ENCODE measurements around the gene OR2M4.
"Not testable (repeated sequence)": the region's sequence is repeated elsewhere in the genome, so short reads cannot be mapped to it uniquely, and the experiment has no call there.

OR2M4 gene

DNA sequence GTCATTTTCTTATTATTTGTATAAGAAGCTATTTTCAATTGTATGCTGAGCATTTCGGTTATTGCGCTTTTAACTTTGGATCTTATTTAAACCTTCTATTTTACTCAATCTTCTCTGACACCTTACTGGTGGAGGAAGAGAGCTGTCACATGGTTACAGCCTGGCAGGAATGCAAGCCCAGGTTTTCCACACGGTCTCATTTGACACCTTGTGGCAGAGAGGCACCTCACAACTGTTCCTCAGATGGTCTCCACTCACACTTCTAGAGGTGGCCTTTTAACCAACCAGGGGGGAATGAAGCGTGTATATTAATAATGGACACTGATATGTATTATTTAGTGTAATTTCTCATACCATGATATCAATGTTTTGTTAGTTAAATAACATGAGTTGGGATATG is 37.0 kb downstream of the OR2M4 start:
- H3K4me1 ChIP-seq (ENCODE audit: control insufficient read depth, insufficient read depth, low read length): no peaks in the 10 kb centered on the region
- peaks cover 16% of the 10 kb centered on the region for H3K9me3 ChIP-seq (ENCODE audit: control insufficient read depth, insufficient read depth, low read length)
- no peak overlapping the region for H3K4me3 ChIP-seq (ENCODE audit: low read depth, low read length)
- H3K9ac ChIP-seq (ENCODE audit: low read depth, low read length): no peak overlapping the region
- no peaks in the 10 kb centered on the region for H3K27me3 ChIP-seq (ENCODE audit: control insufficient read depth, insufficient read depth, low read length)
- no peaks in the 10 kb centered on the region for H3K36me3 ChIP-seq (ENCODE audit: control insufficient read depth, insufficient read depth, low read length)

DNA sequence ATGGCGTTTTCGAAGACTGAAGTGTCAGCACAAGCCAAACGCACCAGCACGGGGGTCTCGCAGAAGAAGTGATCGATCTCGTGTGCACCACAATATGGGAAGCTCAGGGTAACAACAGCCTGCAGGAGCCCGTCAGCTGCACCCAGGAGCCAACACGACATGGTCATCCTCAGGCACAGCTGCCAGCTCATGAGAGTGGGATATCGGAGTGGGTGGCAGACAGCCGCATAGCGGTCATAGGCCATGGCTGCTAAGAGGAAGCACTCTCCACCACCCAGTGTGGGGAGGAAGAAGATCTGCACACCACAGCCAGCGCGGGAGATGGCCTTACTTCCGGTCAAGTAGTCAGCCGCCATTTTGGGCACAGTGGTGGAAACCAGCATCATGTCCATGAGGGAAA is 42.0 kb downstream of the OR2M4 start:
- H3K9ac ChIP-seq (ENCODE audit: low read depth, low read length); H3K27me3 ChIP-seq (ENCODE audit: control insufficient read depth, insufficient read depth, low read length); H3K4me1 ChIP-seq (ENCODE audit: control insufficient read depth, insufficient read depth, low read length); H3K4me3 ChIP-seq (ENCODE audit: low read depth, low read length); H3K36me3 ChIP-seq (ENCODE audit: control insufficient read depth, insufficient read depth, low read length): not testable (repeated sequence)
- H3K9me3 ChIP-seq (ENCODE audit: control insufficient read depth, insufficient read depth, low read length): peaks cover 10% of the 10 kb centered on the region

DNA sequence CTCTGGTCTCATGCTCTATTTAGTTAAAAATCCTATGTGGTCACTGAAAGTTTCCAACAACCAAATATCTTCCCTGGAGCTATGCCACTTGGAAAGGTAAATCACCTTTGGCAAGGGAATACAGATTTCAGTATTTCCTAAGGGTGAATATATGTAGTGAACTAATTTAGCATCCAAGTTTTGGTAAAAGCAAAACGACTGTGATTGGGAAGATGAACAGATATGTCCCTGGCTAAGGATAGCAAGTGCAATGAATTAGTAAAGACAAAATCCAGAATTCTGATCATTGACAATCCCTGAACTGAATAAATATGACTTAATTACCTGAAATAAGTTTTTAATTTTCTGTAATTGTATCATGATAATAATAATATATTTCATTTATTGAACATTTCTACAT is 46.7 kb downstream of the OR2M4 start, which contains the start of gene OR2T33:
Gene OR2T33, minus strand, starts transcription at position 101 of the 400 bp plus-strand sequence. CDS start 4,162 bp downstream, outside the sequence.
- Histone ChIP-seq H3K9ac (ENCODE audit: low read depth, low read length) (no peak within 1 kb of the TSS), H3K9me3 (ENCODE audit: control insufficient read depth, insufficient read depth, low read length) (peaks cover 8% of the 10 kb centered on the region), H3K36me3 (ENCODE audit: control insufficient read depth, insufficient read depth, low read length) (no peaks in the 10 kb centered on the region), H3K27me3 (ENCODE audit: control insufficient read depth, insufficient read depth, low read length) (no peaks in the 10 kb centered on the region), H3K4me1 (ENCODE audit: control insufficient read depth, insufficient read depth, low read length) (no peaks in the 10 kb centered on the region), H3K4me3 (ENCODE audit: low read depth, low read length) (no peak within 1 kb of the TSS)

DNA sequence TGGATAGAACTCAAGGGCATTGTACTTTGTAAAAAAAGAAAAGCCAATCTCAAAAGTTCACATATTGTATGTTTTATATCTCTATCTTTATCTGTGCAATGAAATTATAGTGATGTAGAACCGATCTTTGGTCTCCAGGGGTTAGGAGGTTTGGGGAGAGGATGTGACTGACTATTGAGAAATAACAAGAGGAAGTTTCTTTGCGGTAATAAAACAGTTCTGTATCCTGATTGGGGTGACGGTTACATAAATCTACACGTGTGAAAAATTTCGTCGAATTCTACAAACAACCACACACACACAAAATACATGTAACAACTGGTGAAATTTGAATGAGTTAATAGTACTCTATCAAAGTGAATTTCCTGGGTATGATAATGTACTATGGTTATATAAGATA is 57.2 kb downstream of the OR2M4 start:
- Histone ChIP-seq H3K4me1 (ENCODE audit: control insufficient read depth, insufficient read depth, low read length) (no peaks in the 10 kb centered on the region), H3K27me3 (ENCODE audit: control insufficient read depth, insufficient read depth, low read length) (no peaks in the 10 kb centered on the region), H3K36me3 (ENCODE audit: control insufficient read depth, insufficient read depth, low read length) (no peaks in the 10 kb centered on the region), H3K9ac (ENCODE audit: low read depth, low read length) (no peak overlapping the region), H3K9me3 (ENCODE audit: control insufficient read depth, insufficient read depth, low read length) (peaks cover 5% of the 10 kb centered on the region), H3K4me3 (ENCODE audit: low read depth, low read length) (no peak overlapping the region)

All from iPS-15b (cell line).